HUES64 (cell line): ENCODE results near the gene TLNRD1.

Experiments
- H3K27ac ChIP-seq: 2 replicates; pipeline ENCODE4 v1.7.0; 2013; ENCODE audit warnings: low read depth, low read length, inconsistent platforms
- H3K27me3 ChIP-seq: 2 replicates; pipeline ENCODE4 v1.6.1; 2013; ENCODE audit warnings: mild to moderate bottlenecking, low read length; ENCODE audit not compliant: insufficient read depth
- H3K36me3 ChIP-seq: 2 replicates; pipeline ENCODE4 v1.6.1; 2013; ENCODE audit warnings: mild to moderate bottlenecking, low read length; ENCODE audit not compliant: insufficient read depth
- H3K4me1 ChIP-seq: 2 replicates; pipeline ENCODE4 v1.6.1; 2013; ENCODE audit warnings: mild to moderate bottlenecking, low read length, moderate library complexity; ENCODE audit not compliant: insufficient read depth
- H3K4me3 ChIP-seq: 2 replicates; pipeline ENCODE4 v1.5.1; 2013; ENCODE audit warnings: mild to moderate bottlenecking, low read length, moderate library complexity
- H3K9ac ChIP-seq: 2 replicates; pipeline ENCODE4 v1.6.1; 2013; ENCODE audit warnings: mild to moderate bottlenecking, low read depth, low read length
- H3K9me3 ChIP-seq: 2 replicates; pipeline ENCODE4 v1.6.1; 2013; ENCODE audit warnings: low read depth, low read length; ENCODE audit not compliant: insufficient read depth
- WGBS: fragments of 150-250, 120-280 bp; methylation state at CpG from one replicate; pipeline ENCODE4 v1.1.7; 2013; ENCODE audit warnings: missing lambda C conversion rate; 5-methylcytosine and 5-hydroxymethylcytosine counted together

Gene TLNRD1

GRCh38 chr15:80990955-80991354 lies 9.8 kb upstream of the TLNRD1 start:
- H3K36me3 ChIP-seq = no peaks in the 10 kb centered on the region; the same call in none of the 2 replicates
- 92% methylated on average over 1 of the region's 1 CpG for WGBS
- H3K9ac ChIP-seq = no peak overlapping the region
- H3K27ac ChIP-seq = no peak overlapping the region
- no peak overlapping the region for H3K4me3 ChIP-seq
- H3K4me1 ChIP-seq = peaks cover 18% of the 10 kb centered on the region
- H3K9me3 ChIP-seq = no peaks in the 10 kb centered on the region
- H3K27me3 ChIP-seq = no peaks in the 10 kb centered on the region

DNA sequence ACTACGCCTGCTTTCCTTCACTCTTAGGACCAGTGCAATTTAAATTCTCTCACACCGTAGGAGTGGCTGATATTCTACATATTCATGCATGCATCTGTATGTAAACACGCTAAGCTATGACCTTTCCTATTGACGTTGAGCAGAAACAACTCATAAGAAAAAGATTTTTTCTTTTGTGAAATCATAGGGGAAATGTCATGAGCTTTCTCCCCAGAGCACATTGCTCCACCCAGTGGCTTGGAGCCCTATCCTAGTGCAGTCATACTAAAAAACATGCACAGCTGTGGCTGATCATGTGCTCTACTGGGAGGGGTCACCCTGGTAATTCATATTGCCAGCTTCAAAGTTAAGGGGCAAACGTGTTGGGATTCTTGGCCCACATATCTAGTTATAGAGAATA lies 9.3 kb upstream of the TLNRD1 start:
- no peak overlapping the region for H3K27ac ChIP-seq
- WGBS = 88% methylated on average over 5 of the region's 5 CpGs
- H3K36me3 ChIP-seq = no peaks in the 10 kb centered on the region; the same call in 1 of the 2 replicates
- H3K4me3 ChIP-seq = no peak overlapping the region
- peaks cover 18% of the 10 kb centered on the region for H3K4me1 ChIP-seq
- H3K9me3 ChIP-seq = no peaks in the 10 kb centered on the region
- no peak overlapping the region for H3K9ac ChIP-seq
- H3K27me3 ChIP-seq = no peaks in the 10 kb centered on the region

DNA sequence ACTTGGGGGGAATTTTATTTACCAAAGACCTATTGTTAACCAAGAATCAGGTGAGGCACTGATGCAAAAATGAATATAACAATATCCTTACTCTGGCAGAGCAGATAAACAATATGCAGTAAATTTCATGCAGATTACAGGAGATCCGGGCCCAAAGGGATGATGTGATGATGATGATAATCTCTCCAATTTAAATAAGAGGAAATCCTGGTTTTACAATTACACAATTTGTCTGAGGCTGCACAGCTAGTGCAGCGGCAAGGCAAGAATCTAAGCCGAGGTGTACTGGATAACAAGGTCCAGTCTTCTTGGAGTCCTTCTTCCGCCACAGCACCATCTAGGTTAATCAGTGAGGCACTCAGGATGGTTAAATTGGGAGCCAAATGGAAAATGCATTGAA lies 8.7 kb upstream of the TLNRD1 start:
- Histone ChIP-seq H3K4me3 (no peak overlapping the region), H3K9ac (no peak overlapping the region), H3K36me3 (no peaks in the 10 kb centered on the region; the same call in 1 of the 2 replicates), H3K4me1 (peaks cover 14% of the 10 kb centered on the region), H3K27ac (no peak overlapping the region), H3K27me3 (no peaks in the 10 kb centered on the region), H3K9me3 (no peaks in the 10 kb centered on the region)
- 91% methylated on average over 4 of the region's 4 CpGs for WGBS

DNA sequence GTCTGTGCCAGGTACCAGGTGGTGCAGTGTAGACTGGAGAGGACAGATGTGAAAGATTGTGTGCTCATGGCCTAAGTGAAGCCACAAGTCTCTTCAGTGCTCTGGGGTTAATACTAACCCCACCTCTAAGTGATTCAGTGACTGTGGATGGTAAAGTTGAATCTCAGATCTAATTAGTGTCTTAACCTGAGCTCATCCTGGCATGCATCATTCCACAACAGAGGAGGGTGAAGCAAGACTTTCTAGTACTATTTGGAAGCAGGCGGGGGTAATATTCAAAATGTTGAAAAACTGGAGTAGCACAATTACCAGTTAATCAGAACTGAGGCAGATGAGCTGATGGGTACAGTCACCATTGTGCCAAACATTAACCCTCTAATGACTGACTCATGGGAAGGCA lies 8.3 kb upstream of the TLNRD1 start:
- WGBS = 100% methylated on average over 1 of the region's 1 CpG
- Histone ChIP-seq H3K36me3 (no peaks in the 10 kb centered on the region; the same call in 1 of the 2 replicates), H3K4me1 (peaks cover 12% of the 10 kb centered on the region), H3K27me3 (no peaks in the 10 kb centered on the region), H3K9me3 (no peaks in the 10 kb centered on the region), H3K9ac (no peak overlapping the region), H3K27ac (no peak overlapping the region), H3K4me3 (no peak overlapping the region)

- Histone ChIP-seq H3K27ac (no peak overlapping the region), H3K9me3 (no peaks in the 10 kb centered on the region), H3K36me3 (no peaks in the 10 kb centered on the region), H3K9ac (no peak overlapping the region), H3K4me1 (no peaks in the 10 kb centered on the region; the same call in 1 of the 2 replicates), H3K4me3 (no peak overlapping the region), H3K27me3 (peaks cover 6% of the 10 kb centered on the region)
- no CpG with 5 or more reads among the region's 1 CpG for WGBS
Measured at GRCh38 chr15:80996247-80996646, 4.5 kb upstream of the TLNRD1 start.

- H3K27ac ChIP-seq = no peak overlapping the region
- no peak overlapping the region for H3K4me3 ChIP-seq
- H3K27me3 ChIP-seq = peaks cover 17% of the 10 kb centered on the region
- H3K36me3 ChIP-seq = no peaks in the 10 kb centered on the region
- H3K9ac ChIP-seq = no peak overlapping the region
- H3K4me1 ChIP-seq = no peaks in the 10 kb centered on the region
- WGBS = 83% methylated on average over 1 of the region's 1 CpG
- H3K9me3 ChIP-seq = no peaks in the 10 kb centered on the region
Measured at GRCh38 chr15:80997692-80998091, 3.0 kb upstream of the TLNRD1 start.

DNA sequence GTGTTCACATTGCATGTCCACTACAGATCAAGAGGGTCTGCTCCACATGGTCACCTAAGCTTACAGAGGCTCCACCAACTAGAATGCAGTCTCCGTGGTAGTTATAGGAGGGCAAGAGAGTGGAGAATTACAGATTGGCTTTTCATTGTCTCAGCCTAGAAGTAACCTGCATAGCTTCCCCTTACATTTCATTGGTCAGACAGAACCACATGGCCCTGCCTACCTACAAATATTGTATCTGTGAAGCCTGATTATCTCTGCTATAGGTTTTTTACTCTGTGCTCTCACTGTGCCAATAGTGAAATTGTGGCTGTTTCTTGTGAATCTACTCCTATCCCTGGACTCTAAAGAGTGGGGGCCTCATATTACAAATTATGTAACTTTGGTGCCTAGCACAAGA lies 2.5 kb upstream of the TLNRD1 start:
- H3K27me3 ChIP-seq = peaks cover 21% of the 10 kb centered on the region
- H3K27ac ChIP-seq = no peak overlapping the region
- no peak overlapping the region for H3K9ac ChIP-seq
- H3K4me1 ChIP-seq = no peaks in the 10 kb centered on the region
- H3K36me3 ChIP-seq = no peaks in the 10 kb centered on the region
- no peak overlapping the region for H3K4me3 ChIP-seq
- 78% methylated on average over 1 of the region's 1 CpG for WGBS
- no peaks in the 10 kb centered on the region for H3K9me3 ChIP-seq

DNA sequence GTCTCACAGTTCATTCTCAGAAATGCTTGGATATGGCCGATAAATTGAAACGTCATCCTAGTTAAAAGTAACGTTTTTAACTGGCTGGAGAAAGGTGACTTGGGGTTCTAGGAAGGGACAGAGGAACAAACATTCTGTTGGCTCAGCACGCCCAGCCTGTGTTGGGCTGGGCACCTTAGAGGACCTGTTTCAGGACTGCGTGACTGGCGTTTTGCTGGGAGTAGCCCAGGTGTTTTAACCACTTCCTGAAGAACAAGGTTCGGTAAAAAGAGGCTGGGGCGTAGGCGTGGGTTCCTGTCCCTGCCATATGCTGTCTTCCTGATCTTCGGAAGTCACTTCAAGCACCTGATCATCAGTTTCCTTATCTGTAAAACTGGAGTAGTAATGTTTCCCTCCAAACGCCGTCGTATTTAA lies 1.1 kb upstream of the TLNRD1 start:
- Histone ChIP-seq H3K36me3 (peaks cover 7% of the 10 kb centered on the region; the same call in 1 of the 2 replicates), H3K9me3 (no peaks in the 10 kb centered on the region), H3K4me1 (no peaks in the 10 kb centered on the region), H3K27me3 (peaks cover 21% of the 10 kb centered on the region), H3K9ac (no peak overlapping the region), H3K27ac (no peak overlapping the region), H3K4me3 (peak overlapping the region; percentile 82)
- WGBS = 85% methylated on average over 13 of the region's 13 CpGs

- Histone ChIP-seq H3K4me3 (peak overlapping the region; percentile 82), H3K36me3 (peaks cover 7% of the 10 kb centered on the region; the same call in 1 of the 2 replicates), H3K27me3 (peaks cover 21% of the 10 kb centered on the region), H3K4me1 (no peaks in the 10 kb centered on the region), H3K9me3 (no peaks in the 10 kb centered on the region), H3K9ac (peak overlapping the region; percentile 92), H3K27ac (peak overlapping the region; percentile 60)
- WGBS = 10% methylated on average over 21 of the region's 21 CpGs
Measured at GRCh38 chr15:81000144-81000623, 539 bp upstream of the TLNRD1 start.

GRCh38 chr15:81001152-81002008 lies 657 bp downstream of the TLNRD1 start:
- H3K9ac ChIP-seq = peak overlapping the region; percentile 92
- peak overlapping the region; percentile 82 for H3K4me3 ChIP-seq
- under 1% methylated on average over 110 of the region's 110 CpGs for WGBS
- H3K27me3 ChIP-seq = peaks cover 21% of the 10 kb centered on the region
- H3K27ac ChIP-seq = peak overlapping the region; percentile 87
- H3K9me3 ChIP-seq = no peaks in the 10 kb centered on the region
- peaks cover 7% of the 10 kb centered on the region; the same call in 1 of the 2 replicates for H3K36me3 ChIP-seq
- no peaks in the 10 kb centered on the region for H3K4me1 ChIP-seq

DNA sequence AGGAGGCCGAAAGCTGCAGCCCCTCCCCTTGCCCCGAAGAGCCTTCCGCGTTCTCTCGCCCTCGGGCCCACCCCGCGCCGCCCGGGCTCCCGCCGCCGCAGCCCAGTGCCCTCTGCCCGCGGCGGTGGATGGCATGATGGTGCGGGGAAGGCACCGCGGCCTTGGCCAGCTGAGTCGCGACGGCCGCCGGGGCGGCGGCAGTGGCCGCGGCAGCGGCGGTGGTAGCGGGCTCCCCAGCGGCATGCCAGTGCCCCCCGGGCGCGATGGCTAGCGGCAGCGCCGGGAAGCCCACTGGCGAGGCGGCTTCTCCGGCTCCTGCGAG lies 1.2 kb downstream of the TLNRD1 start:
- Histone ChIP-seq H3K4me3 (peak overlapping the region; percentile 82), H3K9me3 (no peaks in the 10 kb centered on the region), H3K36me3 (peaks cover 7% of the 10 kb centered on the region; the same call in 1 of the 2 replicates), H3K27me3 (peaks cover 21% of the 10 kb centered on the region), H3K27ac (no peak overlapping the region), H3K9ac (peak overlapping the region; percentile 50), H3K4me1 (no peaks in the 10 kb centered on the region)
- WGBS = 1% methylated on average over 42 of the region's 42 CpGs
